Measurements from ENCODE around the gene LPAR6.
A peak's percentile ranks its signal among the peaks of the same experiment; 100 is the strongest.
"Not testable (repeated sequence)": the region's sequence is repeated elsewhere in the genome, so short reads cannot be mapped to it uniquely, and the experiment has no call there.

LPAR6 gene, protein sequence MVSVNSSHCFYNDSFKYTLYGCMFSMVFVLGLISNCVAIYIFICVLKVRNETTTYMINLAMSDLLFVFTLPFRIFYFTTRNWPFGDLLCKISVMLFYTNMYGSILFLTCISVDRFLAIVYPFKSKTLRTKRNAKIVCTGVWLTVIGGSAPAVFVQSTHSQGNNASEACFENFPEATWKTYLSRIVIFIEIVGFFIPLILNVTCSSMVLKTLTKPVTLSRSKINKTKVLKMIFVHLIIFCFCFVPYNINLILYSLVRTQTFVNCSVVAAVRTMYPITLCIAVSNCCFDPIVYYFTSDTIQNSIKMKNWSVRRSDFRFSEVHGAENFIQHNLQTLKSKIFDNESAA

GRCh38 chr13:48412881-48413351, at the start of gene LPAR6:
Gene LPAR6, minus strand, starts transcription at chr13:48413113. Its CDS starts 690 bp downstream, at chr13:48412423.
- no peak for DNase-seq (ENCODE audit: low spot score)

- no peak for DNase-seq (ENCODE audit: low spot score)
Observed at GRCh38 chr13:48457578-48458242, 44.8 kb upstream of the LPAR6 start.

DNA sequence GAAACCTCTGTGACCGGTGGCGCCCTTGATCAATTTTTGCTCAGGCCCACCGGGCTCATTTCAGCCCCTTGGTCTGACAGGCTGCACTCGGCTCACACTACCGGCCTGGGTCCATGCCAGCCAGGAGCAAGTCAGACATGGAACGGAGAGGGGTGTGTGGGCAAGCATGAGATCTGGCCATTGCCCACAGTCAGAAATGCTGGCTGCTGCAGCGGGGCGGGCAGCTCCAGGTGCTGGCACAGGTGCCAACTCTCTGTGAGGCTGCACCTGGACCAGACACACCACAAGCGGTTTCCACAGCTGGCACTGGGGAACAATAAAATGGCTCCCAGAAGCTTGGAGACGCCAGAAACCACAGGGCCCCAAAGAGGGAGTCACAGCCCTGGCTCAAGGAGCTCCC, 43.6 kb upstream of the LPAR6 start:
- DNase-seq (ENCODE audit: low spot score) = no peak

- not testable (repeated sequence) for DNase-seq (ENCODE audit: low spot score)
Observed at GRCh38 chr13:48451196-48451595, 38.3 kb upstream of the LPAR6 start.

DNA sequence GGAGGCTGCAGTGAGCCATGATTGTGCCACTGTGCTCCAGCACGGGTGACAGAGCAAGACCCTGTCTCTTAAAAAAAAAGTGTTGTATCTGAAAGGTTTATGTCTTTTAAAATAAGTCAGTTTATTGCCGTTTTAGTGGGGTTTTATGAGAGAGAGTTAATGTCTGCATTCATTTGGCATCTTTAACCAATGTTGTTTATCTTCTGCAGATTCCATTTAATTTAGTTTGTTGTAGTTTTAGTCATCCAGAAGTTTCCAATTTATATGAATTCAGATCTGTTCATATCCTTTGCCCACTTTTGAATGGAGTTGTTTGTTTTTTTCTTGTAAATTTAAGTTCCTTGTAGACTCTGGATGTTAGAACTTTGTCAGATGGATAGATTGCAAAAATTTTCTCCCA, 36.7 kb upstream of the LPAR6 start:
- DNase-seq (ENCODE audit: low spot score) = no peak

DNA sequence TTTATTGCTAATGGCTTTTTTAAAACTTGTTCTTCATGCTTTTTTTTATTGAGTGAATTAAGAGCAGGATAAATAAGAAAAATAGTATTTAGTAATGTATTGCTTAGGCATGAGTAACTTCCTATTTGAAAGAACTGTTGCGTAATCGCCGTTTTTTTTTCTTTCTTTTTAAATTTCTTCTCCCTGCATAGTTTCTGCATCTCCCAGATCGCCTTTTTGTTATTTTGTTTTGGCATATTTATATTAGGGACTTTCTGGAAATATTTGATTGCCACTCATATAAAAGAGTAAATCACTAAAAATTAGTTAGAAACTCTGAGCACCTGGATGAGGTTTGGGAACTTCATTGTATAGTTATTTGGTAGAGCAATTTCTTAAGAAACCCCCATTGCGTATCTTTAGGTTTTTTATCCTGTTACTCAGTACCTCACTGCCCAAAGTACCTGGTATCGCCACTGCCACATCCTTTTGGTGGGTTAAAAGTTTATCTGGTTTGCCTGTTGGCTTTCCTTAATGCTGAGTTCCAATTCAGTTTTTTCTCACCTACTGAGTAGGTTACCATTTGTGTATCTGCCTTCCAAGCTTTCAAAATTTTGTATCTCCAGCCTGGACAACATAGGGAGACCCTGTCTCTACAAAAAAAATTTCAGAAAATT, 36.2 kb upstream of the LPAR6 start:
- DNase-seq (ENCODE audit: low spot score) = no peak

GRCh38 chr13:48448285-48448958, 35.5 kb upstream of the LPAR6 start:
- DNase-seq (ENCODE audit: low spot score) = no peak

GRCh38 chr13:48446464-48446863, 33.6 kb upstream of the LPAR6 start:
- no peak for DNase-seq (ENCODE audit: low spot score)

DNA sequence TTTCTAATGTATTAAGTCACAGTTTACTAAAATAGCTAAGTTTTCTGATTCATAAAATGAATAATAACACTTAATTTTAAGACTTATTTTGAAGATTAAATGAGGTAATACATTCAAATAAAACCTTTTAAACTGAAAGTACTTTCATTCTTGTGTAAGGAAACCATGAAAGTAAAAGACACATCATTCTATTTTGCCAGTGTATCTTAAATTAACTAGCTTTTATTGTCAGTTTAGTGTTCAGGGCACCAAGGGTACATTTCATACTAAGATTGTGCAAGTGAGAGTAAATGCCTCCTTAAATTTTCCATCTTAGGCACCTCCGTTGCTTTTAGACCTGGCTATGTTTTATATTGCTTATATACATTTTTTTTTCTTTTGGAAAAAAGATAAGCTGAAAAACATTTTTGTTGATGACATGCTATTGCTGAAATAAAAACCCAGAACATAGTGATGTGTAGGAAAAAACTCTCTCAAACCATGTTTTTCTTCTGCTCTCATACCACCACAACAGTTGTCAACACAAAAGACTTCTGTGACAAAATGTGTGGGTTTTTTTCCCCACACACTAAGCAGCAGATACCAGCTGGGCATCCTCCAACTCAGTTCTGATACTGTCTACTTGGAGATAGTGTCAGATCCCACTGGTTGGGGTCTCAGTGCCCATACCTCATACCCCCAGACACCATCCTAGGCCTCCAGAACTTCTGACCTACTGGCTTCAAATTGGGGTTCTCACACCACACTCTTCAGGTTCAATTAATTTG, 30.7 kb upstream of the LPAR6 start:
- no peak for DNase-seq (ENCODE audit: low spot score)

DNA sequence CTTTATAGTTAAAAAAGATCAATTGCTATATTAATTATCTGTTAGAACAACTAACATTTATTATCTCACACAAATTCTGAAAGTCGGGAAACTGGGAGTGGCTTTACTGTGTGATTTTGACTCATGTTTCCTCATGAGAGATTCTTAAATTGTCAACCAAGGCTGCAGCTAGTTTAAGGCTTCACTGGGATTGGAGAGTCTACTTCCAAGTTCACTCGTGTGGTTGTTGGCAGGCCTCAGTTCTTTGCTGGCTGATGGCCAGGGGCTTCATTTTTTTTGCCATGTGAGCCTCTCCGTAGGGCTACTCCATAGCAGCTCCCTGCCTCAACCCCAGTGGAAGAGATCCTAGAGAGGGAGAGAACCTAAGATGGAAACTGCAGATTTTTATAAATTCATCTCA, 24.5 kb upstream of the LPAR6 start:
- DNase-seq (ENCODE audit: low spot score) = peak; percentile 47

- no peak for DNase-seq (ENCODE audit: low spot score)
Observed at GRCh38 chr13:48436661-48437288, 23.9 kb upstream of the LPAR6 start.

- no peak for DNase-seq (ENCODE audit: low spot score)
Observed at GRCh38 chr13:48434200-48434599, 21.3 kb upstream of the LPAR6 start.

GRCh38 chr13:48431987-48432615, 19.2 kb upstream of the LPAR6 start:
- DNase-seq (ENCODE audit: low spot score) = no peak

- DNase-seq (ENCODE audit: low spot score) = no peak
Observed at GRCh38 chr13:48431431-48431830, 18.5 kb upstream of the LPAR6 start.

GRCh38 chr13:48429886-48430285, 17.0 kb upstream of the LPAR6 start:
- no peak for DNase-seq (ENCODE audit: low spot score)

DNA sequence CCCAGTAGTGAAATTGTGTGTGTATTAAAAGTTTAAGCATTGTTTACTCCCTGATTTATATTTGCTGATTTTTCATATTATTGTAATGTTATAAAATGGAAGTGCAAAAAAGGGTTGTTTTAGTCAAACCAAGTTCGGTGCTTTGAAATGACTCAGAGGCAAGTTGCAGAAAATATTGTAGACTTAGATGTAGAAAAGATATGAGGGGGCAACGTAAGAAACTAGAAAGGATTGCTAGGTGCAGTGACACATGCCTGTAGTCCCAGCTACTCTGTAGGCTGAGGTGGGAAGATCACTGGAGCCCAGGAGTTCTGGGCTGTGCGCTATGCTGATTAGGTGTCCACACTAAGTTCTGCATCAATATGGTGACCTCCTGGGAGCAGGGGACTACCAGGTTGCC, 16.1 kb upstream of the LPAR6 start:
- no peak for DNase-seq (ENCODE audit: low spot score)

DNA sequence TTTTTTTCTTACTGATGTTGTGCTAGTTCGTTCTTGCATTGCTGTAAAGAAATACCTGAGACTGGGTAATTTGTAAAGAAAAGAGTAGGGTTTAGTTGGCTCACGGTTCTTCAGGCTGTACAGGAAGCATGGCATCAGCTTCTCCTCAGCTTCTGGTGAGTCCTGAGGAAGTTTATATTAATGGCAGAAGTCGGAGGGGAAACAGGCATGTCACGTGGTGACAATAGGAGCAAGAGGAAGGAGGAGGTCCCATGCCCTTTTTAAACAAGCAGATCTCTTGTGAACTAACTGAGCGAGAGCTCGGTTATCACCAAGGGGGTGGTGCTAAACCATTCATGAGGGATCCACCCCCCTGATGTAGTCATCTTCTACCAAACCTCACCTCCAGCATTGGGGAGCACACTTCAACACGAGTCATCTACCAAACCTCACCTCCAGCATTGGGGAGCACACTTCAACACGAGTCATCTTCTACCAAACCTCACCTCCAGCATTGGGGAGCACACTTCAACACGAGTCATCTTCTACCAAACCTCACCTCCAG, 13.9 kb upstream of the LPAR6 start:
- DNase-seq (ENCODE audit: low spot score) = not testable (repeated sequence)

DNA sequence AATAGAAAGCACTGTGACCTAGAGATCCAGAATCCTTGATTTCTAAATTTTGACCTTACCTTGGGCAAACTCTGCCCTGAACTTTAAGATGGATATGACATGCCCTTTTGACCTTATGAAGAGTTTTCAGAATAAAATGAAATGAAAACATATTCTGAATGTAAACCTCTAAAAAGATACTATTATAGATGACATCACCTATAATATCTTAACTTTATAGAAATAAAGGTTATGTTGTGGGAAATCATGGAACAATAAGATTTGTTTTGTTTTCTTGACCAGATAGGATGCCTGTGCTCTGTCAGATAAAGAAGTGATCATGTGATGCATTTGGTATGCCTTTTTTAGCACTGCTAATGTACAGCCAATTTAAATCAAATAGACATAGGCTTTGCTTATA, 13.1 kb upstream of the LPAR6 start:
- DNase-seq (ENCODE audit: low spot score) = no peak

- no peak for DNase-seq (ENCODE audit: low spot score)
Observed at GRCh38 chr13:48424212-48424611, 11.3 kb upstream of the LPAR6 start.

- DNase-seq (ENCODE audit: low spot score) = not testable (repeated sequence)
Observed at GRCh38 chr13:48422003-48422402, 9.1 kb upstream of the LPAR6 start.

All from cerebellar cortex (tissue), 1 donor.